Measurements from ENCODE around the gene IRAG1. TPM values are rescaled to one million over a fixed set of nuclear protein-coding genes. Genes with fewer than 3 reads are reported as not detected.

The IRAG1 gene
- total RNA-seq, 1 donor = 17.6 TPM

DNA sequence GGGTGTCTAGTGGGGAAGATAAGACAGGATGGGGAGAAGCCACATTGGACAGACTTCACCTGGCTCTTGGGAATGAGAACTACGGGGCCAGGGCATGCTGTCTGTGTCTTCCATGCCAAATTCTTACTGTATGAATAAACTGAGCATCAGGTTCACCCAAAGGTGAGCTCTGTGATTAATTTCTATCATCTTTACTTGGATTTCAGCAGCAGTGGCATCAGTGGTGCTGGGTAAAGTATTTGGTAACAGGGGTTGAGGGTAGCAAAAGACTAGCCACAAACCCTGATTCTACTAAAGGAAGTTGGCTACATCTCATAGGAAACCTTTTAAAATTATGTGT is 38.8 kb downstream of the IRAG1 start:
- DNase-seq (ENCODE audit: low read depth) = peak; percentile 72
- H3K4me3 ChIP-seq (ENCODE audit: low read depth, low read length) = no peak overlapping the region
- no peak for TF ChIP-seq CTCF (IDR thresholded peaks at IDR 0.05; ENCODE audit: insufficient read depth, low read length)

DNA sequence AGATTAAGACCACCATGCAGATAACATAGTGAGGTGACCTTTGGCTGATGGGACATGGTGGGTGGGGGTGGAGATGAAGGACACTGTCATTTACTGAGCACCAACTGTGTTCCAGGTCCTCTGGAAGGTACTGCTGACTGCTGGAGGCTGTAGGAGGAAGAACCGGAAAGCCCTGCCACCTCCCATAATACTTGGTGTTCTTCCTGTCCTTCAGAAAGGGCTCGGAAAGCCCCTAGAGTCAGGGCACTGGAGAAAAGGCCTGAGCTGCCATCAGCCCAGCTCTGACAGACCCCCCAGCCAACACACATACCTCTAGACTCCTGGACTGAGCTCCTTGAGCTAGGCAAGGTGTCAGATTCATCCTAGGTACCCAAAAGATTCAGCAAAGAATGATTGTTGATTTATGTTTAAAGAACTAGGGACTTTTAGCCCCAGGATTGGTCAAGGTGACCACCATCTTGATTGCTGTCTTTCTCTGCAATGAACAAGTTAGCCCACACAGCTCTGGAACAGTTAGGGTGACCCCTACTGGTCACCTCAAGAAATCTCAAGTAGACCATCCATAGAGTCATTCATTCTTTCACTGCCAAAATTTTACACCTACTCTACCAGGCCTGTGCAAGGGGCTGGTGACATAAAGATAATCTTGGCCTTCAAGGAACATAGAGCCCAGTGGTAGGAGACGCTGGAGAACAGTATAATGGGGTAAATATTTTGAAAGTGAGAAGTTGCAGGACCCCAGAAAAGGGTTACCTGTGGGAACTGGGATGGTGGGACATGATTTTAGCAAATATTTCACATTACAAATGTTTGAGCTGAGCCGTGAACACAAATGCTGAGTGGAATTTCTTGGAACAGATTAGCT is 39.4 kb downstream of the IRAG1 start:
- peak; percentile 87 for DNase-seq (ENCODE audit: low read depth)
- TF ChIP-seq CTCF (IDR thresholded peaks at IDR 0.05; ENCODE audit: insufficient read depth, low read length) = peak; percentile 64
- no peak overlapping the region for H3K4me3 ChIP-seq (ENCODE audit: low read depth, low read length)

DNA sequence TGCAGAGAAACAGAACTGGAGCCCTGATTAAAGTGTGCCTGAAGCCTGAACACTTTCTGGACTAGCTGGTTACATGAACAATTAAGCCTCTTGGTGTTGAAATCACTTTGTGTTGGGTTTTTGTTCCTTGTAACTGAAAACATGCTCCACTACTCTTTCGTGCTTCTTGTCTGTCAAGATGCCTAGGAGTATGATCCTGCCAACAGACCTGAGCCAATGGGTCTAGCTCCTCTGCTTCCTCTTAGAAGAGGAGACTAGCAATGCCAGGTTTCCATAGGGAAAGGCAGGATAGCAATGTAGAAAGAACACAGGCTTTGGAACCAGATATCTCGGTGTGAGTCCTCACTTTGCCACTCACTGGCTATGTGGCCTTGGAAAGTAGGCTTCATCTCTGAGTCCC is 40.3 kb downstream of the IRAG1 start:
- peak; percentile 39 for DNase-seq (ENCODE audit: low read depth)
- TF ChIP-seq CTCF (IDR thresholded peaks at IDR 0.05; ENCODE audit: insufficient read depth, low read length) = no peak
- no peak overlapping the region for H3K4me3 ChIP-seq (ENCODE audit: low read depth, low read length)

DNA sequence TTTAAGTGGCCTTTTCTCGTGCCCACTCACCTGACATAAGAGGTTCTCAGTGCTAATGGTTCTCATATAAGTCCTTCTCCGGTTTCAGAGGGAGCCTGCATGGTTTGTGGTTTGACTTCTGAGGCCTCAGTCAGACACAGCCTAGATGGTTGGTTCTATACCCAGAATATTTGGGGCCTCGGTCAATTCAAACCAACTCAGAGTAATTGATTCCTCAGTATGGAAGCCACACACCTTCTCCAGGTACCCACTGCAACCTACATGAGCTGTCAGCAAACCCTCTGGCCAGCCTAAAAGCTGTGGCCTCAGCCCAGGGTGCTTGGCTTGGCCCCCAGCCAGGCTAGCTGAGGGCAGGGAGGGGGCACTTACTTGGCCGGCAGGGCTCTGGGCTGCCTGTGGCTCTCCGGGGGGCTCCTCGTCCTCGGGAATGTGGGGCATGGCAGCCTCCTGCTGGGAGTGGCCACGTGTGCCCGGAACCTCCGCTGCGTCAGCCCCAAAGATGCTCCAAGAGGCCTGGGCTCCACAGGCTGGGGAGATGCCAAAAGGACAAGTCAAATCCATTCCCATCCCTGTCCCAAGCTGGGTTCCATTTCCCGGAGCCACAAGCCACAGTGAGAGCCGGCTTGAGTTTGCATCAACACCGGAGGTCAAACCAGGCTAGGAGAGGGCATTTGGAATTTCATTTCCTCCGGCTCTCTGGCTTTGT is 41.7 kb downstream of the IRAG1 start:
- no peak for DNase-seq (ENCODE audit: low read depth)
- TF ChIP-seq CTCF (IDR thresholded peaks at IDR 0.05; ENCODE audit: insufficient read depth, low read length) = no peak
- no peak overlapping the region for H3K4me3 ChIP-seq (ENCODE audit: low read depth, low read length)

- H3K4me3 ChIP-seq (ENCODE audit: low read depth, low read length) = no peak overlapping the region
- no peak for DNase-seq (ENCODE audit: low read depth)
- TF ChIP-seq CTCF (IDR thresholded peaks at IDR 0.05; ENCODE audit: insufficient read depth, low read length) = no peak
Measured at GRCh38 chr11:10650630-10651029, 42.9 kb downstream of the IRAG1 start.

GRCh38 chr11:10650166-10650565 is 43.4 kb downstream of the IRAG1 start:
- no peak for DNase-seq (ENCODE audit: low read depth)
- TF ChIP-seq CTCF (IDR thresholded peaks at IDR 0.05; ENCODE audit: insufficient read depth, low read length) = no peak
- H3K4me3 ChIP-seq (ENCODE audit: low read depth, low read length) = no peak overlapping the region

Data from fibroblast of the aortic adventitia (primary cell).